Motor neuron (in vitro differentiated cells): Measurements from ENCODE around the gene POU2F2. TPM values are rescaled to one million over a fixed set of nuclear protein-coding genes. Genes with fewer than 3 reads are reported as not detected.

Experiments
- ATAC-seq, 8 experiments: fragments of 200-7000 bp; cut with Tn5 transposase; replicated peaks in 6 of 8; 2 replicates each; pipeline ENCODE4 v1.8.0; 2021; ENCODE audit warnings: mild to moderate bottlenecking in 8 of 8, moderate library complexity in 8 of 8
- H3K27ac ChIP-seq, 2 donors: fragments of 250-450 bp; sonication (Bioruptor Pico); 2 replicates each; pipeline ENCODE4 v1.9.0; 2021; ENCODE audit warnings: antibody characterized with exemption in 2 of 2, mild to moderate bottlenecking in 2 of 2, moderate library complexity in 1 of 2
- H3K4me1 ChIP-seq, 2 donors: fragments of 250-450 bp; sonication (Bioruptor Pico); replicated peaks in 1 of 2; 2 replicates each; pipeline ENCODE4 v1.6.1; 2021; ENCODE audit warnings: antibody characterized with exemption in 2 of 2, mild to moderate bottlenecking in 2 of 2, moderate library complexity in 1 of 2
- H3K4me3 ChIP-seq, 5 donors: fragments of 250-450 bp; sonication (Bioruptor Pico); 2 replicates each; pipeline ENCODE4 v1.9.0; 2021; ENCODE audit warnings: antibody characterized with exemption in 5 of 5, mild to moderate bottlenecking in 5 of 5, moderate library complexity in 4 of 5
- WGBS, 10 experiments: fragments of 450-650 bp; shearing (Covaris generic); methylation state at CpG; one replicate each; pipeline ENCODE4 v1.0.0; 2022; 5-methylcytosine and 5-hydroxymethylcytosine counted together
- in situ Hi-C, 9 experiments: fragments of 400-800 bp; cut with MboI; loops; one replicate each; pipeline ENCODE4 v1.15.0; 2021; ENCODE audit warnings: low sequenced_read_pairs in 9 of 9, low pct_unique_long_range_greater_than_20kb in 2 of 9; ENCODE audit not compliant: unreplicated experiment in 9 of 9
- total RNA-seq, 8 experiments: library from RNA; unstranded; fragments of 300-600 nt; gene quantifications; 2 replicates each; pipeline versions ENCODE4 v1.2.3 to v1.2.4, GENCODE V29; 2022

The POU2F2 gene
- total RNA-seq, 8 experiments from 2014 or later, result 0.54 to 30.6 (median 7.7) TPM

DNA sequence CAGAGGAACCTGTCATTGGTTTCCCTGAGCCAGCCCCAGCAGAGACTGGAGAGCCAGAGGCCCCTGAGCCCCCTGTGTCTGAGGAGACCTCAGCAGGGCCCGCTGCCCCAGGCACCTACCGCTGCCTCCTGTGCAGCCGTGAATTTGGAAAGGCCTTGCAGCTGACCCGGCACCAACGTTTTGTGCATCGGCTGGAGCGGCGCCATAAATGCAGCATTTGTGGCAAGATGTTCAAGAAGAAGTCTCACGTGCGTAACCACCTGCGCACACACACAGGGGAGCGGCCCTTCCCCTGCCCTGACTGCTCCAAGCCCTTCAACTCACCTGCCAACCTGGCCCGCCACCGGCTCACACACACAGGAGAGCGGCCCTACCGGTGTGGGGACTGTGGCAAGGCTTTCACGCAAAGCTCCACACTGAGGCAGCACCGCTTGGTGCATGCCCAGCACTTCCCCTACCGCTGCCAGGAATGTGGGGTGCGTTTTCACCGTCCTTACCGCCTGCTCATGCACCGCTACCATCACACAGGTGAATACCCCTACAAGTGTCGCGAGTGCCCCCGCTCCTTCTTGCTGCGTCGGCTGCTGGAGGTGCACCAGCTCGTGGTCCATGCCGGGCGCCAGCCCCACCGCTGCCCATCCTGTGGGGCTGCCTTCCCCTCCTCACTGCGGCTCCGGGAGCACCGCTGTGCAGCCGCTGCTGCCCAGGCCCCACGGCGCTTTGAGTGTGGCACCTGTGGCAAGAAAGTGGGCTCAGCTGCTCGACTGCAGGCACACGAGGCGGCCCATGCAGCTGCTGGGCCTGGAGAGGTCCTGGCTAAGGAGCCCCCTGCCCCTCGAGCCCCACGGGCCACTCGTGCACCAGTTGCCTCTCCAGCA lies 52.1 kb downstream of the POU2F2 start:
- H3K4me3 ChIP-seq, result no peak overlapping the region
- peaks cover 8 to 10% of the 10 kb centered on the region in 2 donors for H3K4me1 ChIP-seq
- no peak overlapping the region for H3K27ac ChIP-seq
- WGBS, 10 experiments, result 94 to 100% (median 100%) methylated on average over 1 to 17 of the region's 44 CpGs; no CpG with 5 or more reads in 4 of the 10 experiments
- no peak for ATAC-seq
- in situ Hi-C loops, result no loop called here

DNA sequence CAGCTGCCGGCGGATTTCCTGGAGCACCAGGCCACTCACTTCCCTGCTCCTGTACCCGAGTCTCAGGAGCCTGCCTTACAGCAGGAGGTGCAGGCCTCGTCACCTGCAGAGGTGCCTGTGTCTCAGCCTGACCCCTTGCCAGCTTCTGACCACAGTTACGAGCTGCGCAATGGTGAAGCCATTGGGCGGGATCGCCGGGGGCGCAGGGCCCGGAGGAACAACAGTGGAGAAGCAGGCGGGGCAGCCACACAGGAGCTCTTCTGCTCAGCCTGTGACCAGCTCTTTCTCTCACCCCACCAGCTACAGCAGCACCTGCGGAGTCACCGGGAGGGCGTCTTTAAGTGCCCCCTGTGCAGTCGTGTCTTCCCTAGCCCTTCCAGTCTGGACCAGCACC lies 53.0 kb downstream of the POU2F2 start:
- in situ Hi-C loops, result no loop called here

DNA sequence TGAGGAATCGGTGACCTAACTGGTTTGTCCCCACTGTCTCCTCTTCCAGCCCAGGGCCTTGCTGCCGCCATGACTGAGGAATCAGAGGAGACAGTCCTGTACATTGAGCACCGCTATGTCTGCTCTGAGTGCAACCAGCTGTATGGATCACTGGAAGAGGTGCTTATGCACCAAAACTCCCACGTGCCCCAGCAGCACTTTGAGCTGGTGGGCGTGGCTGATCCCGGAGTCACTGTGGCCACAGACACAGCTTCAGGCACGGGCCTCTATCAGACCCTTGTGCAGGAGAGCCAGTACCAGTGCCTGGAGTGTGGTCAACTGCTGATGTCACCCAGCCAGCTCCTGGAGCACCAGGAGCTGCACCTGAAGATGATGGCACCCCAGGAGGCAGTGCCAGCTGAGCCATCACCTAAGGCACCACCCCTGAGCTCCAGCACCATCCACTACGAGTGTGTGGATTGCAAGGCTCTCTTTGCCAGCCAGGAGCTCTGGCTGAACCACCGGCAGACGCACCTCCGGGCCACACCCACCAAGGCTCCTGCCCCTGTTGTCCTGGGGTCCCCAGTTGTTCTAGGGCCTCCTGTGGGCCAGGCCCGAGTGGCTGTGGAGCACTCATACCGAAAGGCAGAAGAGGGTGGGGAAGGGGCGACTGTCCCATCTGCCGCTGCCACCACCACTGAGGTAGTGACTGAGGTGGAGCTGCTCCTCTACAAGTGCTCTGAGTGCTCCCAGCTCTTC lies 53.5 kb downstream of the POU2F2 start:
- Histone ChIP-seq H3K4me3 (no peak overlapping the region), H3K27ac (no peak overlapping the region), H3K4me1 (peaks cover 13 to 14% of the 10 kb centered on the region in 2 donors)
- 0 to 100% (median 94%) methylated on average over 1 to 4 of the region's 15 CpGs; no CpG with 5 or more reads in 4 of the 10 experiments for WGBS, 10 experiments
- in situ Hi-C loops, result no loop called here
- ATAC-seq, result no peak

More for the DNA sequence above, 53.0 kb downstream of the POU2F2 start:
- Histone ChIP-seq H3K27ac (no peak overlapping the region), H3K4me3 (no peak overlapping the region), H3K4me1 (peaks cover 13 to 14% of the 10 kb centered on the region in 2 donors)
- no peak for ATAC-seq
- 93 to 100% methylated on average over 2 to 4 of the region's 16 CpGs; no CpG with 5 or more reads in 8 of the 10 experiments for WGBS, 10 experiments

DNA sequence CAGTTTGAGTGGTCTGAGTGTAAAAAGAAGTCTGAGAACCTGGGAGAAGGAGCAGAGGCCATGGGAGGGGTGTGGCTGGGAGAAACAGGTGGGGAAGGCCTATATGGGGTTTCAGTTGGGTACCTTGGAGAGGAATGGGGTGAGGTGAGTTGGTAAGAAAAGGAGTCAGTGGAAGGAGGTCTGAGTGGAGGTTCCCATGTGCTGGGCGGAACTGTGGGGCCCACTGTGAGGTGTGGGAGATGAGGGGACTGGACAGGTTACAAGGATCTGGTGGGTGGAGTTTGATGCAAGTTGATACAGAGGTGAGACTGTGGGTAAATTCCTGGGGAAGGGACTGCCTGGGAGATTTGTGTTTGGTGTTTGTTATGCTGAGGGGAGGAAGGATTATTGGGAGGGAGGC lies 54.2 kb downstream of the POU2F2 start:
- no peak overlapping the region for H3K4me3 ChIP-seq
- no peak for ATAC-seq

DNA sequence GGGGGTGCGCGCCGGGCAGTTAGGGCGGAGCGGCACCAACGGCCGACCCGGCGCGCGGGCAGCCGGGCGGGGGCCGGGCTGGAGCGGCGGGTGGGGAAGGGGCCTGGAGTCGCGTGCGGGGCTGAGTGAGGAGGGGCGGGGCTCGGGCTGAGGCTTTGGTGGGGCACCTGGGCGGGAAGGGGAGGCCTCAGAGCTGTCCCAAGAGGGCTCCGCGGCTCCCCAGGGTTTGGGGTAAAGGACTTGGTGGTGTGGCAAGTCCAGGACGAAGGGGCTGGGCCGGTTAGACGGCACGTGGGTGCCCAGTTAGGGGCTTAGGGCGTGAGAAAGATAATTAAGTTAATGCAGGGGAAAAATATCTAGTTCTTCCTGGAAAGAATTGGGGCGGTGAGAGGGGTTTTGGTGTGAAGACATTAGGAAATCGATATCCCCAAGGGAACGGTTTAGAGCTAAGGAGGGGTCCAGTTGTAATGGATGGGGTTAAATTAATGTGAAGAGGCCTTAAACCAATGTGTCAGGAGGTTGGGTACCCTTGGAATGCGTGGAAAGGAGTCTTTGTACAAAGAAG lies 55.8 kb downstream of the POU2F2 start:
- H3K27ac ChIP-seq, result peak overlapping the region; percentile 86 to 92
- no peak for ATAC-seq
- in situ Hi-C loops, result no loop called here
- WGBS, 10 experiments, result 0% methylated on average over 1 to 7 of the region's 33 CpGs; no CpG with 5 or more reads in 2 of the 10 experiments
- H3K4me1 ChIP-seq, result peaks cover 13 to 14% of the 10 kb centered on the region in 2 donors
- H3K4me3 ChIP-seq, result peak overlapping the region; percentile 66 to 91 (median 70)

More for the DNA sequence above, 54.2 kb downstream of the POU2F2 start:
- Histone ChIP-seq H3K4me1 (peaks cover 13 to 14% of the 10 kb centered on the region in 2 donors), H3K27ac (no peak overlapping the region)
- 100% methylated on average over 1 of the region's 1 CpG; no CpG with 5 or more reads in 7 of the 10 experiments for WGBS, 10 experiments
- in situ Hi-C loops, result no loop called here

DNA sequence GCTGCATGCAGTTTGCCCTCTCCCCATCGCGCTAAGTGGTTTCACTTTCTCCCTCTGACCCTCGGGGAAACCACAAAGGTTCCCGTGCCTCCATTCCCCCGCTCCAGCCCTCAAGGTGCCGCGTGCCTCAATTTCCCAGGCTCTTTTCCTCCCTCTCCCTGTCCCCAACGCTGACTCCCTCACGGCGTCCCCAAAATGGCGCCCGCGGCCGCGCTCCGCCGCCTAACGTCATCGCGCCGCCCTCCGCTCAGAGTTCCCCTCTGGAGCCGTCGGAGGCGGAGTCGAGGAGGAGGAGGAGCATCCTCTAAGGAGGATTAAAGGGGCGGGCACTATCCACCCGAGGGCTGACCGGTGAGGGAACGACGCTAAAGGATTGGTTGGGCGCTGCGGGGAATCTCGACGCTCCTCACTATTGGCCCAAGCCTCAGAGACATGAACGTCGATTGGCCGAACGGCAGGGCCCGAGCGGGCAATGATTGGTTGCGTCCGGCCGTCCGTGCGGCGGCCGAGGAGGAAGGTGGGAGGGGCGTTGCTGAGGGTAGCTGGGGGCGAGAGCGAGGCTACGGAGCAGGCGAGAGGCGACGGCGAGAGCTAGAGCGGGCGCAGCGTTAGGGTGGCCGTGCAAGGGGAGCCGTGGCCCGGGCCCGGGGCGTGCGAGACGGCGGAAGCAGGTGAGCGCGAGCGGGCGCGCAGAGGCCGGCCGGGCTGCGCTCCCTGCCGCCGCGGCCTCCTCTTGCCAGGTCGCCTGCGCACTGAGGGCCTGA lies 56.4 kb downstream of the POU2F2 start, which contains the start of gene ZNF574:
Gene ZNF574, plus strand, starts transcription at position 551 of the 764 bp plus-strand sequence. CDS start 2,441 bp downstream, outside the sequence.
- Histone ChIP-seq H3K27ac (peak within 1 kb of the TSS; percentile 97 to 98), H3K4me1 (peaks cover 15 to 16% of the 10 kb centered on the region in 2 donors), H3K4me3 (peak within 1 kb of the TSS; percentile 66 to 91 (median 70))
- peak; percentile 92 to 97 (median 95) for ATAC-seq
- WGBS, 10 experiments, result 0 to 3% (median 0%) methylated on average over 3 to 23 of the region's 80 CpGs
- in situ Hi-C loops, result no loop called here

DNA sequence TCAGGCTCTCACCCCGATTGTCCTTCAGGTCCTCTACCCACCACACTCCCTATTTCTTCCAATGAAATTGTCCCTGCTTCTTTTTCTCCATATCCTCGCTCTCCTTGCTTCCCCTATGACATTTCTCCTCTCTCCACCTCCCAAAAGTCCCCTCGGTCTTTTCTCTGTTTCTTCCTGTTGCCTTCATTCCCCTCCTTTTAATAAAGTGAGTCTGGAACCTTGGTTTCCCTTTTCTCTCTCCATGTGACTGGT lies 57.0 kb downstream of the POU2F2 start:
- H3K4me1 ChIP-seq, result peaks cover 20 to 21% of the 10 kb centered on the region in 2 donors
- H3K27ac ChIP-seq, result peak overlapping the region; percentile 97 to 98
- ATAC-seq, result peak in 3 of 8 experiments; percentile 0 to 5 (median 3)
- H3K4me3 ChIP-seq, result peak overlapping the region; percentile 43 to 59 (median 47)
- 0 to 20% (median 2%) methylated on average over 1 to 3 of the region's 3 CpGs for WGBS, 10 experiments
- in situ Hi-C loops, result no loop called here

DNA sequence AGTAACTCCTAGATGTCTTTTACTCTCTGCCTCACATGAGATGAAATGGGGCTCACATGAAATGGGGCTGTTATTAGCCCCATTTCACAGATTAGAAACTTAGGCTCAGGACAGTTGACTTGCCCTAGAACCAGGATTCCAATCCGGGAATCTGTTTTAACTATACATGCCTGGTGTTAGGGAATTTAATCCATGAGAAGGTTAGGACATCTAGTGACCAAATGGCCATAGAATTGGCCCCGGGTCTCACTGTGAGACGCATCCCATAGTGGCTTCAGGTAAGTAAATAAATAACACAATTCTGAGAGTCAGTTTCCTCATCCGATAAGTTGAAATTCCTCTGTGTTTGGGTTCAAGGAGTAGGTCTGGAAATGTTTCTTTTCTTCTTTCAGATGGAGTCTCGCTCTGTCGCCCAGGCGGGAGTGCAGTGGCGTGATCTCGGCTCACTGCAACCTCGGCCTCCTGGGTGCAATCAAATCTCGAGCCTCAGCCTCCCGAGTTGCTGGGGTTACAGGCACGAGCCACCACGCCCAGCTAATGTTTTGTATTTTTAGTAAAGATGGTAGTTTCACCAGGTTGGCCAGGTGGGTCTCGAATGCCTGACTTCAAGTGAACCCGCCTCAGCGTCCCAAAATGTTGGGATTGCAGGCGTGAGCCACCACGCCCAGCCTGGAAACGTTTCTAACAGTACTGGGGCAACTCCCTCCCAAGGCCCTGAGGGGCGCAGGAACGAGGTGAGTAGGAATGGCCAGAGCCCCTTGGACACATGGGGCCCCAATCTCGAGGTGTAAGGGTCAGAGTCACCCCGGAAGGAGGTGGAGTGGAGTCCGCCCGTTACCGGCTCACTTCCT lies 57.5 kb downstream of the POU2F2 start:
- H3K27ac ChIP-seq, result peak overlapping the region; percentile 97 to 98
- H3K4me3 ChIP-seq, result peak overlapping the region; percentile 43 to 59 (median 47)
- H3K4me1 ChIP-seq, result peaks cover 23% of the 10 kb centered on the region in 2 donors
- in situ Hi-C loops, result no loop called here
- 28 to 100% (median 77%) methylated on average over 1 to 13 of the region's 27 CpGs for WGBS, 10 experiments
- ATAC-seq, result no peak

DNA sequence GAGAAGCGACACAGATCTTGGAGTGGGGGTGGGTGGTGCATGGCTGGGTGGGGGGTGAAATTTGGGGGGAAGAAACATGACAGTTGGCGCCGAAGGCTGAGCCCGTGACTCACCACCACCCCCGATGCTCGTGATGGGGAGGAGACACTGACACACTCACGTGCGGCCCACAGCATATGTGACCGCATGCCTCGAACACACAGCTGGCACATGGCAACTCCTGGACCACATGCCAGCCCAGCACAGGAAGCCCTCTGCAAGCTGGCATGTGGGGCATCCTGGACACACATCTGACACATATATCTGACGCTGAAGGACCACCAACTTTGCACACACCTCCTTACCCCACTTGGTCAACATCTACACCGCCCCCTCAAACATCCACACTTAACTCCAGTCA lies 61.0 kb downstream of the POU2F2 start:
- in situ Hi-C loops, result no loop called here
- no peak overlapping the region for H3K4me3 ChIP-seq
- ATAC-seq, result no peak
- 80 to 100% methylated on average over 1 of the region's 12 CpGs; no CpG with 5 or more reads in 8 of the 10 experiments for WGBS, 10 experiments
- H3K27ac ChIP-seq, result no peak overlapping the region
- H3K4me1 ChIP-seq, result peaks cover 26 to 45% of the 10 kb centered on the region in 2 donors

DNA sequence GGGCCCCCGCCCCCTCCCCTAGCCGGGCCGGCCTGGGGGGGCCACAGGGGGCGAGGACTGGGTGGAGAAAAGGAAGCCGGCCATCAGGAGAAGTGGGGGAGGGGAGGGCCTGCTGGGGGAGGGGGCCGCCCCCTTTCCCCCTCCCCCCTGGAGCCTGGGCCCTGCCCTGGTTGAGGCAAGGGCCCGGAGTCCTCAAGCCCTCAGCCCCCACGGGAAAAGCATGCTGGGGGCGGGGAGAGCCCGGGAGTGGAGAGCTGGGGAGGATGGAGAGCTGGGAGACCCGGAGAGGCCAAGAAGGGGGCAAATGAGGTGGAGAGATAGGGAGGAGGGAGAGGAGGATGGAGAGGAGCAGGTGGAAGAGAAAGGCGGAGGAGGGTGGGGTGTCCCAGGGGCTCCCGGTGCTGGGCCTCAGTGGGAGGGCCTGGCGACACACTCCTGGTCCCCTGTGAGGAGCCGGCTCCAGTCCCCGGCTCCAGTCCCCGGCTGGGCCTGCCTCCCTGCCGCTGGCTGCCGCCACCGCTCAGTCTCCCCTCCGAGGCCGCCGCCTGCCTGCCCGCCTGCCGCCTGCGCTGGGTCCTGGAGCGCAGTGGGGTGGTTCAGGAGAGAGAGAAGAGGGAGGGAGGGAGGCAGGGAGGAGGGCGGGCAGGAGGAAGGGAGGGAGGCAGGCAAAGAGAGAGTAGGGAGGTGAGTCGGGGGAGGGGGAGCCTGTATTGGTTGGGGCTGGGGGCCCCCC lies 62.5 kb downstream of the POU2F2 start, which contains the start of gene GRIK5:
Gene GRIK5, minus strand, starts transcription at position 588 of the 733 bp plus-strand sequence. CDS start 4,436 bp downstream, outside the sequence.
- Histone ChIP-seq H3K27ac (peak within 1 kb of the TSS; percentile 61 to 63), H3K4me3 (peak within 1 kb of the TSS; percentile 34 to 55 (median 42)), H3K4me1 (peaks cover 26 to 46% of the 10 kb centered on the region in 2 donors)
- in situ Hi-C loops, result no loop called here
- no CpG with 5 or more reads among the region's 29 CpGs for WGBS, 10 experiments
- ATAC-seq, result peak; percentile 39 to 86 (median 82)
